ENCODE results near the gene STUB1.

The STUB1 gene

DNA sequence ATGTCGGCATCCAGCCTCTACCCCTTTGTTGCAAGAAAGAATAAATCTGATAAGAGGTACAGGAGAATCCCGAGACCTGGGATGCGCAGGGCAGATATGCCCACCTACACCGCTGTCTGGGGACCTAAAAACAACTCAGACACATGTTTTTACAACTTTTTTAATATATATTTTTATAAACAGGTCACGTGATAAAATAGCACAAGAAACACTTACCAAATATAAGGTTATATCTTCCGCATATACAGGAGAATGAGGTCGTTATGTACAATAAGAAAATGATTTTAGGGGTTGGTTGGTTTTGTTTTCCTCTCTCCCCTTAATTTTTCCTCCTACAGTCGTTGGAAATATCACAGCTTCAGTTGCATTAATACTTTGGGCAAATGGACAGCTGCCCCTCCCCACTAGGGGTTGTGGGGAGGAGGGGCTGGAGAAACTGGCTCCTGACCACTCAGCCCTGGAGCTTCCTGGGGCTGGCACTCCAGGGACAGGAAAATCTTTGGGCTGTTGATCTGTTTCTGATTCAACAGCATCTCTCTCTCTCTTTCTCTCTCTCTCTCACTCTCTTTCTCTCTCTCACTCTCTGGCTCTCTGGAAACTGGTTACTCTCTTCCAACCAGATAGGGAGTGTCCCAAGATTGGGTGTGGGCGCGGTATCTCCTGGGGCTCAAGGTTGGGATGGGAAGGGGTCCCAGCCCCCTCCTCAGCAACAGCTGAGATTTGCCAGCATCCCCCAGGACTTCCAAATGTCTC is 12.3 kb downstream of the STUB1 start:
- no peak overlapping the region for H3K27ac ChIP-seq
- H3K4me2 ChIP-seq, result no peak overlapping the region
- no peak overlapping the region for H3K4me3 ChIP-seq (IDR thresholded peaks at IDR 0.05; ENCODE audit: insufficient read depth, low read depth, low read length)
- peaks cover 47% of the 10 kb centered on the region for H3K27me3 ChIP-seq (ENCODE audit: insufficient read depth, low read depth)
- H3K79me2 ChIP-seq (ENCODE audit: insufficient read depth, low read depth), result no peaks in the 10 kb centered on the region
- H3K36me3 ChIP-seq (ENCODE audit: insufficient read depth), result no peaks in the 10 kb centered on the region
- peaks cover 9% of the 10 kb centered on the region for H3K4me1 ChIP-seq (ENCODE audit: low read depth, poor library complexity, severe bottlenecking)
- no peak overlapping the region for H2AFZ ChIP-seq (ENCODE audit: low read depth)
- TF ChIP-seq, protein P1, sequence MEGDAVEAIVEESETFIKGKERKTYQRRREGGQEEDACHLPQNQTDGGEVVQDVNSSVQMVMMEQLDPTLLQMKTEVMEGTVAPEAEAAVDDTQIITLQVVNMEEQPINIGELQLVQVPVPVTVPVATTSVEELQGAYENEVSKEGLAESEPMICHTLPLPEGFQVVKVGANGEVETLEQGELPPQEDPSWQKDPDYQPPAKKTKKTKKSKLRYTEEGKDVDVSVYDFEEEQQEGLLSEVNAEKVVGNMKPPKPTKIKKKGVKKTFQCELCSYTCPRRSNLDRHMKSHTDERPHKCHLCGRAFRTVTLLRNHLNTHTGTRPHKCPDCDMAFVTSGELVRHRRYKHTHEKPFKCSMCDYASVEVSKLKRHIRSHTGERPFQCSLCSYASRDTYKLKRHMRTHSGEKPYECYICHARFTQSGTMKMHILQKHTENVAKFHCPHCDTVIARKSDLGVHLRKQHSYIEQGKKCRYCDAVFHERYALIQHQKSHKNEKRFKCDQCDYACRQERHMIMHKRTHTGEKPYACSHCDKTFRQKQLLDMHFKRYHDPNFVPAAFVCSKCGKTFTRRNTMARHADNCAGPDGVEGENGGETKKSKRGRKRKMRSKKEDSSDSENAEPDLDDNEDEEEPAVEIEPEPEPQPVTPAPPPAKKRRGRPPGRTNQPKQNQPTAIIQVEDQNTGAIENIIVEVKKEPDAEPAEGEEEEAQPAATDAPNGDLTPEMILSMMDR (conservative IDR thresholded peaks at IDR 0.05; ENCODE audit: low read depth, low read length), result no peak
- H4K20me1 ChIP-seq (ENCODE audit: insufficient read depth), result no peaks in the 10 kb centered on the region
- H3K9ac ChIP-seq, result no peak overlapping the region

DNA sequence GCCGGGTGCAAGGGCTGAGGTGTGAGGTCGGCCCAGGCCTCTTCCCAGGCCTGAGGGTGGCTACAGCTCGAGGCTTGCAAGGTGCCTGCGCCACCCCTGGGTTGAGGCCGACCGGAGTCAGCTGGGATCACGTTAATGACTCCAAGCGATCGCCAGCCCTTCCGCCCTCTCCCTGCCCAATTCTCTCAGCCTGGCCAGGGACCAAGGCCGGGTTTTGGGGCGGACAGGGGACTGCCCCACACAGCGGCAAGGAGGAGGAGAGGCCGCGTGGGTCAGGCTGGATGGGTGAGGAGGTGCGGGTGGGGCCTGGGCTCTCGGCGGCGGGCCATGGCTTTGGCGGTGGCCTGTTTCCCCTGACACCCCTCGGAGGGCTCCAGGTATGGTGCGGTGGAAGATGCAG is 13.2 kb downstream of the STUB1 start:
- Histone ChIP-seq H3K4me3 (IDR thresholded peaks at IDR 0.05; ENCODE audit: insufficient read depth, low read depth, low read length) (no peak overlapping the region), H3K9ac (no peak overlapping the region), H3K79me2 (ENCODE audit: insufficient read depth, low read depth) (no peaks in the 10 kb centered on the region), H2AFZ (ENCODE audit: low read depth) (no peak overlapping the region), H3K27me3 (ENCODE audit: insufficient read depth, low read depth) (peaks cover 55% of the 10 kb centered on the region), H3K36me3 (ENCODE audit: insufficient read depth) (no peaks in the 10 kb centered on the region), H3K4me2 (no peak overlapping the region), H4K20me1 (ENCODE audit: insufficient read depth) (no peaks in the 10 kb centered on the region), H3K4me1 (ENCODE audit: low read depth, poor library complexity, severe bottlenecking) (peaks cover 9% of the 10 kb centered on the region), H3K27ac (no peak overlapping the region)
- TF ChIP-seq, protein P1 (conservative IDR thresholded peaks at IDR 0.05; ENCODE audit: low read depth, low read length), result no peak

DNA sequence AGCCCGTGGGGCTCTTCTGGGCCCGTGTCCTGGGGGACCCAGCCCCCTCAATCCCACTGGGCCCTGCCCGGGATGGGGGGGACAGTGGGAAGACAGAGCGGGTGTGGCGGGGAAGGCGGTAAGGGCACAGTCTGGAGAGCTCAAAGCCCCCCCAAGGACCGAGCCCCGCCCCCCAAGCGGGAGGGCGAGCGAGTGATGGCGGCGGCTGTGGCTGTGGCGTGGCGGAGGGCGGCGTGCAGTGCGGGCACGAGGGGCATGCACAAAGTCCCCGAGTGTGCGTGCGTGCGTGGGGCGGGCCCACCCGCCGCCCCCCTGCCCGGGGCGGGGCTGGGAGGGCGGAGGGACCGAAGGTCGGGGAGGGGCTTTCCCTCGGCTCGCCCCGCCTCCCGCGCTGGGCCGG is 13.6 kb downstream of the STUB1 start:
- H3K9ac ChIP-seq, result no peak overlapping the region
- H3K27me3 ChIP-seq (ENCODE audit: insufficient read depth, low read depth), result peaks cover 59% of the 10 kb centered on the region
- no peaks in the 10 kb centered on the region for H3K79me2 ChIP-seq (ENCODE audit: insufficient read depth, low read depth)
- no peaks in the 10 kb centered on the region for H3K36me3 ChIP-seq (ENCODE audit: insufficient read depth)
- TF ChIP-seq, protein P1 (conservative IDR thresholded peaks at IDR 0.05; ENCODE audit: low read depth, low read length), result no peak
- peaks cover 9% of the 10 kb centered on the region for H3K4me1 ChIP-seq (ENCODE audit: low read depth, poor library complexity, severe bottlenecking)
- no peak overlapping the region for H3K27ac ChIP-seq
- H3K4me2 ChIP-seq, result no peak overlapping the region
- no peaks in the 10 kb centered on the region for H4K20me1 ChIP-seq (ENCODE audit: insufficient read depth)
- no peak overlapping the region for H2AFZ ChIP-seq (ENCODE audit: low read depth)
- H3K4me3 ChIP-seq (IDR thresholded peaks at IDR 0.05; ENCODE audit: insufficient read depth, low read depth, low read length), result no peak overlapping the region

DNA sequence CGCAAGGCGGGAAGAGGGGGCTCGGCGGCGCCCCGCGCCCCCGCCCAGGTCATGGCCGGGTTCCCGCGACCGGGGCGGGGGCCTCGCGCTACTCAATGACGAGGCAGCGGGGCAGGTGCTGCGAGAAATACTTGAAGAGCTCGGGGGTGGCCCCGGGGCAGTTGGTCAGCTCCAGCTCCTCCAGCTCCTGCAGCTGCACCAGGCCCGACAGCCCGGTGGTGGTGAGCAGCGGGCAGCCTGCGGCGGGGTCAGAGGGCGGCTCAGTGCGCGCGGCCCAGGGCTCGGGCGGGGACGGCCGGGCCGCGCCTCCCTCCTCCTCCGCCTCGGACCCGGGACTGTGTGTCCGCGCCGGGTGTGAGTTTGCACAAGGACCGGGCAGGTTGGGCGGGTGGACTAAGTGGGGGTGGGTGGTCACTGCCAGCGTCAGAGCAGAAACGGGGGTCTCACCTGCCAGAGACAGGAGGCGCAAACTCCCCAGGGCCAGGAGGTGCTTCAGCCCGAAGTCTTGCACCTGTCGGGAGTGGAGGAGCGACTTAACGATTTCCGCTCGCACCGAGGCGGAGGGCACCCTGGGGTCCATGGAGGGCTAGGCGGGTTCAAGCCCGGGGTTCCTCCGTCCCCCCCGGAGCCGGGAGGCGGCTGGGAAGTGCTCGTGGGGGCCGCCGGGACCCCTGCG is 14.1 kb downstream of the STUB1 start:
- Histone ChIP-seq H3K27me3 (ENCODE audit: insufficient read depth, low read depth) (peaks cover 64% of the 10 kb centered on the region), H3K4me3 (IDR thresholded peaks at IDR 0.05; ENCODE audit: insufficient read depth, low read depth, low read length) (no peak overlapping the region)
- TF ChIP-seq, protein P1 (conservative IDR thresholded peaks at IDR 0.05; ENCODE audit: low read depth, low read length), result no peak

More for the DNA sequence above, 14.1 kb downstream of the STUB1 start:
- Histone ChIP-seq H3K9ac (no peak overlapping the region), H3K79me2 (ENCODE audit: insufficient read depth, low read depth) (no peaks in the 10 kb centered on the region), H3K4me1 (ENCODE audit: low read depth, poor library complexity, severe bottlenecking) (peaks cover 8% of the 10 kb centered on the region), H3K27ac (no peak overlapping the region), H2AFZ (ENCODE audit: low read depth) (no peak overlapping the region; the same call in 1 of the 2 replicates), H3K36me3 (ENCODE audit: insufficient read depth) (no peaks in the 10 kb centered on the region), H4K20me1 (ENCODE audit: insufficient read depth) (no peaks in the 10 kb centered on the region), H3K4me2 (peak overlapping the region; percentile 67; the same call in 1 of the 2 replicates)
